Breast epithelium (tissue), 3 donors: ENCODE data around the gene KCNK15.

Experiments used
- POLR2AphosphoS5 ChIP-seq, 3 donors: sonication (generic); formaldehyde crosslinking; IDR thresholded peaks; one replicate each; pipeline ENCODE4 v1.6.1; 2017; ENCODE audit warnings: antibody characterized with exemption in 3 of 3
- TF ChIP-seq, protein P1 (sequence below), 3 donors: fragments of 450-650 bp; IDR thresholded peaks; one replicate each; pipeline ENCODE4 v1.5.1; 2016 to 2017; ENCODE audit warnings: antibody characterized with exemption in 3 of 3, mild to moderate bottlenecking in 3 of 3, moderate library complexity in 3 of 3

DNA sequence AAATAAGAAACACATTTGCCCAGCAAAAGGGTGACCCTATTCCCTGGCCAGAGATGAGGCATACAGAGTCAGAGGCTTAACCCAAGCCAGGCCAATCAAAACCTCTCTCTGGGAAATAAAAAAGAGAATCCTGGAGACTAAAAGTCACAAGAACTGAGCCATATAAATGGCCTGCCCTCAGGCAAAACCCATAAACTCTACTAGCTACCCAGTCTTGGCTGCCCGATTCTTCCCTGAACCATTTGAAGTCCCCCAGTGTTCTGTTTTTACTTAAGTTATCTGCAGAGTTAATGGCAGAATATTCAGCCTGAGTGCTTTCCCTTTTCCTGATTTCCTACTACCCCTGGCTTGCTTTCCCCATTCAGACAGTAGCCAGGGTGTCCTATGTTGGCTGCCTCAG, 13.9 kb downstream of the KCNK15 start:
- TF ChIP-seq, protein P1, sequence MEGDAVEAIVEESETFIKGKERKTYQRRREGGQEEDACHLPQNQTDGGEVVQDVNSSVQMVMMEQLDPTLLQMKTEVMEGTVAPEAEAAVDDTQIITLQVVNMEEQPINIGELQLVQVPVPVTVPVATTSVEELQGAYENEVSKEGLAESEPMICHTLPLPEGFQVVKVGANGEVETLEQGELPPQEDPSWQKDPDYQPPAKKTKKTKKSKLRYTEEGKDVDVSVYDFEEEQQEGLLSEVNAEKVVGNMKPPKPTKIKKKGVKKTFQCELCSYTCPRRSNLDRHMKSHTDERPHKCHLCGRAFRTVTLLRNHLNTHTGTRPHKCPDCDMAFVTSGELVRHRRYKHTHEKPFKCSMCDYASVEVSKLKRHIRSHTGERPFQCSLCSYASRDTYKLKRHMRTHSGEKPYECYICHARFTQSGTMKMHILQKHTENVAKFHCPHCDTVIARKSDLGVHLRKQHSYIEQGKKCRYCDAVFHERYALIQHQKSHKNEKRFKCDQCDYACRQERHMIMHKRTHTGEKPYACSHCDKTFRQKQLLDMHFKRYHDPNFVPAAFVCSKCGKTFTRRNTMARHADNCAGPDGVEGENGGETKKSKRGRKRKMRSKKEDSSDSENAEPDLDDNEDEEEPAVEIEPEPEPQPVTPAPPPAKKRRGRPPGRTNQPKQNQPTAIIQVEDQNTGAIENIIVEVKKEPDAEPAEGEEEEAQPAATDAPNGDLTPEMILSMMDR (IDR thresholded peaks at IDR 0.05): no peak
- no peak for TF ChIP-seq POLR2AphosphoS5 (IDR thresholded peaks at IDR 0.05)
